ENCODE measurements around the gene SKP1. TPM values are rescaled to one million over a fixed set of nuclear protein-coding genes. Genes with fewer than 3 reads are reported as not detected.

Gene SKP1
- total RNA-seq, 1 donor from 2014 or later = 233 TPM

GRCh38 chr5:134138416-134139376 lies 38.1 kb downstream of the SKP1 start:
- H3K4me3 ChIP-seq (ENCODE audit: low read depth, low read length) = no peak overlapping the region
- TF ChIP-seq CTCF (IDR thresholded peaks at IDR 0.05; ENCODE audit: insufficient read depth, low read length, poor library complexity, severe bottlenecking) = no peak
- H3K27me3 ChIP-seq (ENCODE audit: control insufficient read depth, insufficient read depth, low read length) = no peaks in the 10 kb centered on the region
- DNase-seq (ENCODE audit: low read depth) = no peak
- peaks cover 3% of the 10 kb centered on the region for H3K36me3 ChIP-seq (ENCODE audit: control insufficient read depth, insufficient read depth, low read length)

DNA sequence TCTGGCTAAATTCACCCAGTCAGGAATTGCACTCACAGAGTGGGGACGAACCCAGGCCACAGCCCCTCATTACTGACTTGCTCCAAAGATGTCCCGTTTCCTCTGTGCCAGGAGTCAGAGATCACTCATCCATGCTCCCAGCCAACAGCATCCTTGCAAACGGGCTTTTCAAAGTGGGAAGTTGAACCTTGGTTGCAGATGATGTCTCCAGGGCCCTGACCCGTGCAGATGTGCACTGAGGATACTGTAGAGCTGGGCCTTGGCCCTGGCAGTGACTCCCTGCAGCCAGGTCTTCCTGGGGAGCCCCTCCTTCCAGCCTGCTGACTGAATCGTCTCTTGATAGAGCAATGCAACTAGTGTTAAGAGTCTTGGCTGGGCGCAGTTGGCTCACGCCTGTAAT lies 40.0 kb downstream of the SKP1 start:
- DNase-seq (ENCODE audit: low read depth) = no peak
- Histone ChIP-seq H3K27me3 (ENCODE audit: control insufficient read depth, insufficient read depth, low read length) (no peaks in the 10 kb centered on the region), H3K36me3 (ENCODE audit: control insufficient read depth, insufficient read depth, low read length) (peaks cover 1% of the 10 kb centered on the region), H3K4me3 (ENCODE audit: low read depth, low read length) (no peak overlapping the region)
- no peak for TF ChIP-seq CTCF (IDR thresholded peaks at IDR 0.05; ENCODE audit: insufficient read depth, low read length, poor library complexity, severe bottlenecking)

GRCh38 chr5:134136221-134136631 lies 40.5 kb downstream of the SKP1 start:
- no peak for DNase-seq (ENCODE audit: low read depth)
- H3K36me3 ChIP-seq (ENCODE audit: control insufficient read depth, insufficient read depth, low read length) = peaks cover 1% of the 10 kb centered on the region
- no peaks in the 10 kb centered on the region for H3K27me3 ChIP-seq (ENCODE audit: control insufficient read depth, insufficient read depth, low read length)
- no peak overlapping the region for H3K4me3 ChIP-seq (ENCODE audit: low read depth, low read length)
- TF ChIP-seq CTCF (IDR thresholded peaks at IDR 0.05; ENCODE audit: insufficient read depth, low read length, poor library complexity, severe bottlenecking) = no peak

DNA sequence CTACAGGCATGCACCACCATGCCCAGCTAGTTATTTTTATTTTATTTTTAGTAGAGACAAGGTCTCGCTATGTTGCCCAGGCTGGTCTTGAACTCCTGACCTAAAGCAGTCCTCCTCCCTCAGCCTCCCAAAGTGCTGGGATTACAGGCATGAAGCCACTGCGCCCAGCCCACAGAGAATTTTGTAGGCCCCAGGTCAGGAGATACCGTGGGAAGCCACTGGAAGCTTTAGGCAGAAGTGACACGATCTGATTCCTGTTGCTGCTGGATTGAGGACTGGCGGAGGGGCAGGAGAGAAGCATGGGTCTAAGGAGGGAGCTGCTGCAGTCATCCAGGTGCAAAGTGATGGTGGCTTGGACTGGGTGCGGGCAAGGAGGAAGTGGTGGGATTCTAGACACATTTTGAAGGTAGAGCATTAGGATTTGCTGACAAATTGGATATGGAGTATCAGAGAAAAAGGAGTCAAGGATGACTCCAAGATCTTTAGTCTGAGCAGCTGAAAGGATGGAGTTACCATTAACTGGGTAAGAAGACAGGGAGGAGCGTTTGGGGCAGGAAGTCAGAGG lies 41.6 kb downstream of the SKP1 start:
- H3K4me3 ChIP-seq (ENCODE audit: low read depth, low read length) = no peak overlapping the region
- no peaks in the 10 kb centered on the region for H3K27me3 ChIP-seq (ENCODE audit: control insufficient read depth, insufficient read depth, low read length)
- peaks cover 1% of the 10 kb centered on the region for H3K36me3 ChIP-seq (ENCODE audit: control insufficient read depth, insufficient read depth, low read length)
- DNase-seq (ENCODE audit: low read depth) = no peak
- TF ChIP-seq CTCF (IDR thresholded peaks at IDR 0.05; ENCODE audit: insufficient read depth, low read length, poor library complexity, severe bottlenecking) = no peak

DNA sequence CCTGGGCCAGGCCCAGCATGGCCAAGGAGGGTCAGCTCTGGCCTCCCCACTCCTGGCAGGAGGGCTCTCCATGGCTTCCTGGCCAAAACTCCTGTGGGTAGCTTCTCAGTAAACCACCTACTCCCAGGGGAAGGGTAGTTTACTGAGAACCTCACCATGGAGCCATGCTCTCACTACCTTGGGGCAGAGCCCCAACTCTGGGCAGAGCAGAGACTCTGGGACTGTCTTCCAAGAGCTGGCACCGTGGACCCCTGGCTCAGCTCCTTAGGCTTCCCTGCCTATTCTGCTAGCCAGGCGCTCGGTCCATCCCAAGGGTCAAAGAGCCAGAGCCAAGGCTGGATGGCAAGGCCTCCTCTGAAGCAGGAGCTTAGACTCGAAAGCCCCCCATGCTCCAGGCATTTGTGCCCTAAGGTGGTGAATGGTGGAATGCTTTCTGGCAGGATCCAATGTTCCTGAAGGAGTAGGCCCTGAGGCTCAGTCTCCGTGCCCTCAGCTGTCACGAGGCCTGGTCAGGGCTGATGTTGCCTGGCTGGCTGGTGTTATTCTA lies 42.7 kb downstream of the SKP1 start:
- Histone ChIP-seq H3K36me3 (ENCODE audit: control insufficient read depth, insufficient read depth, low read length) (peaks cover 1% of the 10 kb centered on the region), H3K27me3 (ENCODE audit: control insufficient read depth, insufficient read depth, low read length) (no peaks in the 10 kb centered on the region), H3K4me3 (ENCODE audit: low read depth, low read length) (no peak overlapping the region)
- no peak for TF ChIP-seq CTCF (IDR thresholded peaks at IDR 0.05; ENCODE audit: insufficient read depth, low read length, poor library complexity, severe bottlenecking)
- no peak for DNase-seq (ENCODE audit: low read depth)
